H9 (cell line): ENCODE data around the gene NUP88. TPM values are rescaled to one million over a fixed set of nuclear protein-coding genes. Genes with fewer than 3 reads are reported as not detected.

Experiments
- DNase-seq: peaks from one replicate; pipeline ENCODE4 v3.0.0-alpha.2; 2017
- H2AFZ ChIP-seq: one replicate; pipeline ENCODE4 v1.6.1; 2013; ENCODE audit warnings: mild to moderate bottlenecking, low read length, control low read depth, moderate library complexity
- H2AK5ac ChIP-seq: 2 replicates; pipeline ENCODE4 v1.6.1; 2013; ENCODE audit warnings: low read length, control low read depth, mixed read lengths; ENCODE audit not compliant: insufficient read length
- H2BK120ac ChIP-seq: one replicate; pipeline ENCODE4 v1.6.1; 2013; ENCODE audit warnings: low read depth, mild to moderate bottlenecking, low read length, control low read depth, inconsistent platforms; ENCODE audit not compliant: poor library complexity, severe bottlenecking
- H2BK12ac ChIP-seq: 2 replicates; pipeline ENCODE4 v1.6.1; 2013; ENCODE audit warnings: low read length, control low read depth, mixed read lengths, low read depth; ENCODE audit not compliant: insufficient read length
- H2BK15ac ChIP-seq: 2 replicates; pipeline ENCODE4 v1.6.1; 2013; ENCODE audit warnings: low read depth, low read length, control low read depth
- H2BK20ac ChIP-seq: one replicate; pipeline ENCODE4 v1.6.1; 2013; ENCODE audit warnings: low read depth, mild to moderate bottlenecking, low read length, control low read depth, inconsistent platforms; ENCODE audit not compliant: poor library complexity, severe bottlenecking
- H2BK5ac ChIP-seq: 2 replicates; pipeline ENCODE4 v1.6.1; 2013; ENCODE audit warnings: low read length, control low read depth, mixed read lengths; ENCODE audit not compliant: insufficient read length
- H3K14ac ChIP-seq: 2 replicates; pipeline ENCODE4 v1.6.1; 2013; ENCODE audit warnings: low read length, control low read depth; ENCODE audit not compliant: insufficient read depth
- H3K18ac ChIP-seq: 2 replicates; pipeline ENCODE4 v1.6.1; 2013; ENCODE audit warnings: low read depth, mild to moderate bottlenecking, mixed read lengths, low read length, control low read depth; ENCODE audit not compliant: insufficient read length
- H3K23ac ChIP-seq: 2 replicates; pipeline ENCODE4 v1.6.1; 2013; ENCODE audit warnings: low read length, control low read depth, mixed read lengths, low read depth; ENCODE audit not compliant: insufficient read length
- H3K23me2 ChIP-seq: 2 replicates; pipeline ENCODE4 v1.6.1; 2013; ENCODE audit warnings: low read depth, mild to moderate bottlenecking, mixed read lengths, low read length, control low read depth; ENCODE audit not compliant: insufficient read length, poor library complexity, severe bottlenecking
- H3K27ac ChIP-seq: 2 replicates; pipeline ENCODE4 v1.5.1; 2013; ENCODE audit warnings: low read length, control low read depth, mixed read lengths, low read depth; ENCODE audit not compliant: insufficient read length
- H3K27me3 ChIP-seq: 2 replicates; pipeline ENCODE4 v1.6.1; 2013; ENCODE audit warnings: low read length, control low read depth, inconsistent platforms; ENCODE audit not compliant: insufficient read depth
- H3K4ac ChIP-seq: 2 replicates; pipeline ENCODE4 v1.6.1; 2013; ENCODE audit warnings: low read depth, mild to moderate bottlenecking, control low read depth, inconsistent platforms, low read length, moderate library complexity
- H3K4me1 ChIP-seq: 2 replicates; pipeline ENCODE4 v1.6.1; 2013; ENCODE audit warnings: low read length, control low read depth, inconsistent platforms; ENCODE audit not compliant: insufficient read depth
- H3K4me2 ChIP-seq: 2 replicates; pipeline ENCODE4 v1.6.1; 2013; ENCODE audit warnings: low read length, control low read depth, mixed read lengths; ENCODE audit not compliant: insufficient read length, insufficient read depth
- H3K56ac ChIP-seq: 2 replicates; pipeline ENCODE4 v1.6.1; 2013; ENCODE audit warnings: low read depth, mild to moderate bottlenecking, mixed read lengths, low read length, control low read depth; ENCODE audit not compliant: insufficient read length
- H3K79me1 ChIP-seq: 2 replicates; pipeline ENCODE4 v1.6.1; 2013; ENCODE audit warnings: low read depth, mild to moderate bottlenecking, moderate library complexity, low read length, control low read depth, inconsistent platforms; ENCODE audit not compliant: insufficient read depth, poor library complexity, severe bottlenecking
- H3K79me2 ChIP-seq: 2 replicates; pipeline ENCODE4 v1.6.1; 2013; ENCODE audit warnings: low read length, control low read depth, inconsistent platforms; ENCODE audit not compliant: insufficient read depth
- H3K9ac ChIP-seq: 2 replicates; pipeline ENCODE4 v1.6.1; 2013; ENCODE audit warnings: low read length, control low read depth, mixed read lengths; ENCODE audit not compliant: insufficient read length; ENCODE audit errors: extremely low read depth
- H3K9me3 ChIP-seq: one replicate; pipeline ENCODE4 v1.6.1; 2013; ENCODE audit warnings: low read depth, low read length, inconsistent platforms; ENCODE audit not compliant: control insufficient read depth
- H3T11ph ChIP-seq: one replicate; pipeline ENCODE4 v1.6.1; 2013; ENCODE audit warnings: mild to moderate bottlenecking, low read length, control low read depth, inconsistent platforms
- H4K20me1 ChIP-seq: one replicate; pipeline ENCODE4 v1.6.1; 2013; ENCODE audit not compliant: control insufficient read depth, insufficient read length, insufficient read depth
- H4K5ac ChIP-seq: 2 replicates; pipeline ENCODE4 v1.6.1; 2013; ENCODE audit warnings: low read depth, mild to moderate bottlenecking, mixed read lengths, low read length, control low read depth; ENCODE audit not compliant: insufficient read length
- H4K8ac ChIP-seq: replicated peaks from 2 replicates; pipeline ENCODE4 v1.6.1; 2013; ENCODE audit warnings: low read length, control low read depth, mixed read lengths, low read depth; ENCODE audit not compliant: insufficient read length
- H4K91ac ChIP-seq: 2 replicates; pipeline ENCODE4 v1.6.1; 2013; ENCODE audit warnings: low read depth, mild to moderate bottlenecking, moderate library complexity, mixed read lengths, low read length, control low read depth; ENCODE audit not compliant: insufficient read length
- H3K27ac Mint-ChIP-seq, 3 experiments: 2 replicates in 2 of 3; 3 replicates in 1 of 3; pipeline ENCODE4 v1.8.0; 2020 to 2021; ENCODE audit warnings: mixed read lengths in 3 of 3, mild to moderate bottlenecking in 1 of 3, moderate library complexity in 1 of 3
- H3K27me3 Mint-ChIP-seq: 2 replicates; pipeline ENCODE4 v1.8.0; 2021; ENCODE audit warnings: low read depth, mild to moderate bottlenecking, moderate library complexity, mixed read lengths
- H3K36me3 Mint-ChIP-seq, 3 experiments: 2 replicates in 2 of 3; 3 replicates in 1 of 3; pipeline ENCODE4 v1.8.0; 2020 to 2021; ENCODE audit warnings: low read depth in 3 of 3, mixed read lengths in 3 of 3; ENCODE audit not compliant: insufficient read depth in 1 of 3
- H3K4me1 Mint-ChIP-seq, 2 experiments: 2 replicates each; pipeline ENCODE4 v1.8.0; 2020; ENCODE audit warnings: mixed read lengths in 2 of 2
- H3K4me3 Mint-ChIP-seq, 2 experiments: 2 replicates in 1 of 2; 3 replicates in 1 of 2; pipeline ENCODE4 v1.8.0; 2020 to 2021; ENCODE audit warnings: mild to moderate bottlenecking in 2 of 2, mixed read lengths in 2 of 2, moderate library complexity in 1 of 2
- H3K9me3 Mint-ChIP-seq, 2 experiments: 2 replicates in 1 of 2; 3 replicates in 1 of 2; pipeline ENCODE4 v1.8.0; 2020; ENCODE audit warnings: mild to moderate bottlenecking in 2 of 2, mixed read lengths in 2 of 2, moderate library complexity in 1 of 2
- WGBS: extraction: QIAGEN DNeasy Blood & Tissue Kit; methylation state at CpG from one replicate; pipeline ENCODE4 v1.1.7; 2013; ENCODE audit warnings: missing lambda C conversion rate, low lambda C conversion rate, mixed read lengths; ENCODE audit not compliant: insufficient read length; ENCODE audit errors: extremely low coverage; 5-methylcytosine and 5-hydroxymethylcytosine counted together
- total RNA-seq: library from RNA; stranded (reverse); gene quantifications from 2 replicates; pipeline ENCODE4 v1.2.1, GENCODE V29; 2021
- TF ChIP-seq, protein P1 (sequence below): fragments of 200-600 bp; sonication (generic); conservative IDR thresholded peaks from 3 replicates; pipeline ENCODE4 v1.8.0; 2021; ENCODE audit warnings: antibody characterized with exemption, mild to moderate bottlenecking

Gene NUP88
- total RNA-seq, 1 experiment from 2014 or later: 98.2 TPM

DNA sequence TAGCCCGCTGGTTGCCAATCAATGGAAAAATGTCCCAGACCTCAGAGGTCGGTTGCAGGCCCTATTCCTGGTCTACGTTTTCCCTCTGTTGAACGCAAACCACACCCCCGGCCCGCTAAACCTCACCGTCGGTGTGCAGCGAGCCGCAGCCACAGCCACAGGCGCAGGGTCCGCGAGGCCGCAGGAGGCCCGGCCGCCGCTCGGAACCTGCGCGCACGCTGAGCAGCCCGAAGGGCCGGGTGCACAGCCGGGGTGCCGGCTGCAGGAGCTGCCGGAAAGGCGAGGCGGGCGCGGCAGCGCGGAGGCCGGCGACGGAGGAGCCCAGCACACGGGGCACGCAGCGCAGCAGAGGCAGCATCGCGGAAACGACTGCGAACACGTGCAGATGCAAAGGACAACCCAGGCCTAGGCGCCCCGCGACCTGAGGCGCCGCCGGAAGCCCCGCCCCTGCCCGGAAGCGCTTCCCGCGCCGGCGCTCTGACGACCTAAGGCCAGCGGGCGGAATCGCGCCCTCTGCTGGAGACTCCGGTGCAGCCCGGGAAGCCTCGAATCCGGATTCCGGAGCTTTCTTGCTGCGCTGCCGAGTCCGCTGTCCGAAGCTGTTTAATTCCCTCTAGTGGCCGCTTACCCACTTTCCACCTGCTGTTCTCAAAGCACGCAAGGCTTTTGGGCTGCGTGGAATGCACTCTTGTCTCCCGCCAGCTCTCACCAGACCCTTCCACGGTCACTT, 19.4 kb upstream of the NUP88 start, which contains the start of gene C1QBP:
C1QBP (minus strand) TSS at position 440 of the 730 bp plus-strand sequence; CDS start at position 358, 82 bp downstream.
- peaks cover 20 to 23% of the 10 kb centered on the region in 2 experiments for H3K4me1 Mint-ChIP-seq
- H3K4me2 ChIP-seq: peak within 1 kb of the TSS; percentile 94
- H3K23ac ChIP-seq: no peak within 1 kb of the TSS
- no peaks in the 10 kb centered on the region for H4K20me1 ChIP-seq
- H4K5ac ChIP-seq: peak within 1 kb of the TSS; percentile 22
- H3T11ph ChIP-seq: no peak within 1 kb of the TSS
- no peak within 1 kb of the TSS for H3K27ac ChIP-seq
- H2BK120ac ChIP-seq: no peak within 1 kb of the TSS
- no peaks in the 10 kb centered on the region for H3K27me3 Mint-ChIP-seq
- H3K14ac ChIP-seq: peak within 1 kb of the TSS; percentile 87
- H3K79me2 ChIP-seq: peaks cover 15% of the 10 kb centered on the region; the same call in 1 of the 2 replicates
- no peak within 1 kb of the TSS for H3K56ac ChIP-seq
- no peak within 1 kb of the TSS for H4K8ac ChIP-seq
- H2BK5ac ChIP-seq: no peak within 1 kb of the TSS
- peak within 1 kb of the TSS; percentile 89 for H3K9ac ChIP-seq
- H3K4me1 ChIP-seq: no peaks in the 10 kb centered on the region; the same call in 1 of the 2 replicates
- no CpG with 5 or more reads among the region's 75 CpGs for WGBS
- no peak within 1 kb of the TSS for H4K91ac ChIP-seq
- no peak within 1 kb of the TSS for H2AK5ac ChIP-seq
- peak; percentile 97 for DNase-seq
- H3K27ac Mint-ChIP-seq: peak within 1 kb of the TSS; percentile 73 to 87 (median 73)
- no peaks in the 10 kb centered on the region for H3K9me3 Mint-ChIP-seq
- H3K4me3 Mint-ChIP-seq: peak within 1 kb of the TSS; percentile 85 to 86
- H3K36me3 Mint-ChIP-seq: peaks cover 37 to 64% (median 52%) of the 10 kb centered on the region in 3 experiments
- H3K79me1 ChIP-seq: peaks cover 6% of the 10 kb centered on the region
- H2BK20ac ChIP-seq: no peak within 1 kb of the TSS
- H3K23me2 ChIP-seq: no peaks in the 10 kb centered on the region
- no peak within 1 kb of the TSS for H3K4ac ChIP-seq
- H2BK15ac ChIP-seq: no peak within 1 kb of the TSS
- H2AFZ ChIP-seq: no peak within 1 kb of the TSS
- no peak within 1 kb of the TSS for H3K18ac ChIP-seq
- no peak within 1 kb of the TSS for H2BK12ac ChIP-seq
- no peaks in the 10 kb centered on the region for H3K27me3 ChIP-seq
- TF ChIP-seq, protein P1, sequence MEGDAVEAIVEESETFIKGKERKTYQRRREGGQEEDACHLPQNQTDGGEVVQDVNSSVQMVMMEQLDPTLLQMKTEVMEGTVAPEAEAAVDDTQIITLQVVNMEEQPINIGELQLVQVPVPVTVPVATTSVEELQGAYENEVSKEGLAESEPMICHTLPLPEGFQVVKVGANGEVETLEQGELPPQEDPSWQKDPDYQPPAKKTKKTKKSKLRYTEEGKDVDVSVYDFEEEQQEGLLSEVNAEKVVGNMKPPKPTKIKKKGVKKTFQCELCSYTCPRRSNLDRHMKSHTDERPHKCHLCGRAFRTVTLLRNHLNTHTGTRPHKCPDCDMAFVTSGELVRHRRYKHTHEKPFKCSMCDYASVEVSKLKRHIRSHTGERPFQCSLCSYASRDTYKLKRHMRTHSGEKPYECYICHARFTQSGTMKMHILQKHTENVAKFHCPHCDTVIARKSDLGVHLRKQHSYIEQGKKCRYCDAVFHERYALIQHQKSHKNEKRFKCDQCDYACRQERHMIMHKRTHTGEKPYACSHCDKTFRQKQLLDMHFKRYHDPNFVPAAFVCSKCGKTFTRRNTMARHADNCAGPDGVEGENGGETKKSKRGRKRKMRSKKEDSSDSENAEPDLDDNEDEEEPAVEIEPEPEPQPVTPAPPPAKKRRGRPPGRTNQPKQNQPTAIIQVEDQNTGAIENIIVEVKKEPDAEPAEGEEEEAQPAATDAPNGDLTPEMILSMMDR: peak; percentile 99
- no peaks in the 10 kb centered on the region for H3K9me3 ChIP-seq
